ENCODE measurements around the gene OR2D2.
"Not testable (repeated sequence)": the region's sequence is repeated elsewhere in the genome, so short reads cannot be mapped to it uniquely, and the experiment has no call there.

OR2D2 gene

DNA sequence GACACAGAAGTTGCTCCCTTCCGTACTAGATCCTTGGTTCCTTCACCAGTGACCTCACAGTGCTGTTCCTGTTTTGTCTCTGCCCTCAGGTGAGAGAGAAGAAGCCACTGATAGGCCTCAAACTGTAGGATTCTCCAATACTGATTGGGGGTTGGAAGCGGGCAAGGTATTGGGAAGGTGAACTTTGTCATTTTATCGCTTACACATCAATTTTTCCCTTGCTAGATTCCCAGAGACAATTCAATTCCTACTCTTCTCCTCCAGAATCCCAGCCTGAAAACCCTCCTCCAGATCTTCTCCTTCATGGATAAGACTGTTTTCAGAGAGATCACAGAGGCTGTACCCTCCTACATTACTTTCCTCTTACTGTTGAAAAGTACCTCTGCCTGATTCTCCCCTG, 19.1 kb upstream of the OR2D2 start:
- in situ Hi-C loops (cut with HindIII; ENCODE audit: low sequenced_read_pairs): no loop called here

DNA sequence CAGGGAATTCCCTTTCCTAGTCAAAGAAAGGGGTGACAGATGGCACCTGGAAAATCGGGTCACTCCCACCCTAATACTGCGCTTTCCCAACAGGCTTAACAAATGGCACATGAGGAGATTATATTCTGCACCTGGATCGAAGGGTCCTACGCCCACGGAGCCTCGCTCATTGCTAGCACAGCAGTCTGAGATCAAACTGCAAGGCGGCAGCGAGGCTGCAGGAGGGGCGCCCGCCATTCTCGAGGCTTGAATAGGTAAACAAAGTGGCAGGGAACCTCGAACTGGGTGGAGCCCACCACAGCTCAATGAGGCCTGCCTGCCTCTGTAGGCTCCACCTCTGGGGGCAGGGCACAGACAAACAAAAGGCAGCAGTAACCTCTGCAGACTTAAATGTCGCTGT, 12.5 kb upstream of the OR2D2 start:
- in situ Hi-C loops (cut with HindIII; ENCODE audit: low sequenced_read_pairs); DNase-seq (ENCODE audit: low read depth, low spot score): not testable (repeated sequence)

More for the DNA sequence above, 19.1 kb upstream of the OR2D2 start:
- no peak overlapping the region for H3K4me3 ChIP-seq (ENCODE audit: low read depth, low read length)
- DNase-seq (ENCODE audit: low read depth, low spot score): no peak
- TF ChIP-seq, protein P1, sequence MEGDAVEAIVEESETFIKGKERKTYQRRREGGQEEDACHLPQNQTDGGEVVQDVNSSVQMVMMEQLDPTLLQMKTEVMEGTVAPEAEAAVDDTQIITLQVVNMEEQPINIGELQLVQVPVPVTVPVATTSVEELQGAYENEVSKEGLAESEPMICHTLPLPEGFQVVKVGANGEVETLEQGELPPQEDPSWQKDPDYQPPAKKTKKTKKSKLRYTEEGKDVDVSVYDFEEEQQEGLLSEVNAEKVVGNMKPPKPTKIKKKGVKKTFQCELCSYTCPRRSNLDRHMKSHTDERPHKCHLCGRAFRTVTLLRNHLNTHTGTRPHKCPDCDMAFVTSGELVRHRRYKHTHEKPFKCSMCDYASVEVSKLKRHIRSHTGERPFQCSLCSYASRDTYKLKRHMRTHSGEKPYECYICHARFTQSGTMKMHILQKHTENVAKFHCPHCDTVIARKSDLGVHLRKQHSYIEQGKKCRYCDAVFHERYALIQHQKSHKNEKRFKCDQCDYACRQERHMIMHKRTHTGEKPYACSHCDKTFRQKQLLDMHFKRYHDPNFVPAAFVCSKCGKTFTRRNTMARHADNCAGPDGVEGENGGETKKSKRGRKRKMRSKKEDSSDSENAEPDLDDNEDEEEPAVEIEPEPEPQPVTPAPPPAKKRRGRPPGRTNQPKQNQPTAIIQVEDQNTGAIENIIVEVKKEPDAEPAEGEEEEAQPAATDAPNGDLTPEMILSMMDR (IDR thresholded peaks at IDR 0.05; ENCODE audit: low read depth, low read length): no peak

GRCh38 chr11:6900327-6900999, 8.2 kb upstream of the OR2D2 start:
- TF ChIP-seq, protein P1 (IDR thresholded peaks at IDR 0.05; ENCODE audit: low read depth, low read length): no peak
- in situ Hi-C loops (cut with HindIII; ENCODE audit: low sequenced_read_pairs): no loop called here
- H3K4me3 ChIP-seq (ENCODE audit: low read depth, low read length): no peak overlapping the region
- DNase-seq (ENCODE audit: low read depth, low spot score): no peak

More for the DNA sequence above, 12.5 kb upstream of the OR2D2 start:
- H3K4me3 ChIP-seq (ENCODE audit: low read depth, low read length): not testable (repeated sequence)

- no peak for DNase-seq (ENCODE audit: low read depth, low spot score)
- in situ Hi-C loops (cut with HindIII; ENCODE audit: low sequenced_read_pairs): no loop called here
- TF ChIP-seq, protein P1 (IDR thresholded peaks at IDR 0.05; ENCODE audit: low read depth, low read length): no peak
- no peak overlapping the region for H3K4me3 ChIP-seq (ENCODE audit: low read depth, low read length)
Observed at GRCh38 chr11:6898911-6899310, 6.6 kb upstream of the OR2D2 start.

DNA sequence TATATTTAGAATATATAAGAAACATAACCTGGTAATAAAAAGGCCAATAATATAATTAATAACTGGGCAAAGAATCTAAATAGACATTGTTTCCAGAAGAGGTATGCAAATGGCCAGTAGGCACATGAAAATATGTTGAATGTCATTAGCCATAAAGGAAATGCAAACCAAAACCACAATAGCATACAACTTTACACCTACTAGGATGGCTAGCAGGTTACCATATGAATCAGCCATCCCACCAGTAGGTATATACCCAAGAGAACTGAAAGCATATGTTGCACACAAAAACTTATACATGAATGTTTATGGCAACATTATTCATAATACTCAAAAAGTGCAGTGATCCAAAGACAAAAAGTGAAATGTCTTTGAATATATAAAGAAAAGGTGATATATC, 2.7 kb upstream of the OR2D2 start:
- in situ Hi-C loops (cut with HindIII; ENCODE audit: low sequenced_read_pairs): no loop called here
- DNase-seq (ENCODE audit: low read depth, low spot score): no peak
- H3K4me3 ChIP-seq (ENCODE audit: low read depth, low read length): no peak overlapping the region
- TF ChIP-seq, protein P1 (IDR thresholded peaks at IDR 0.05; ENCODE audit: low read depth, low read length): no peak

DNA sequence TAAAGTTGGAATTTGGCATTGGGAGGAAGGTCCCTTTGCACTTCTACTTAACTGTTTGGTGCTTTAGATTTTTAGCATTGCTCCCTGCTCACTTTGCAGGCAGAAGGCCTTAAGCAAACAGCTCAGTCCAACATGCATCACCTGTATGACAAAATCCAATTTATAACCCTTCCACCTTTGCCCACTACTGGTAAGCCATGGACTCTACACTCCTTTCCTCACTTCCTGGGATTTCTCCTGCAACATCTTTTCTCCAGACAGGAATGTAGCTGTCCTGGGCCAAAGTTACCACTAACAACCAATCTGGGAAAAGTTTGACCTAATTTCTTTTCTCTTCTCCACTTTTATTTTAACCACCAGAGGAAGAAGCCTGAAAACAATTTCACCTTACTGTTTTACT, 1.8 kb upstream of the OR2D2 start:
- no peak for DNase-seq (ENCODE audit: low read depth, low spot score)
- in situ Hi-C loops (cut with HindIII; ENCODE audit: low sequenced_read_pairs): no loop called here
- TF ChIP-seq, protein P1 (IDR thresholded peaks at IDR 0.05; ENCODE audit: low read depth, low read length): no peak
- H3K4me3 ChIP-seq (ENCODE audit: low read depth, low read length): no peak overlapping the region

DNA sequence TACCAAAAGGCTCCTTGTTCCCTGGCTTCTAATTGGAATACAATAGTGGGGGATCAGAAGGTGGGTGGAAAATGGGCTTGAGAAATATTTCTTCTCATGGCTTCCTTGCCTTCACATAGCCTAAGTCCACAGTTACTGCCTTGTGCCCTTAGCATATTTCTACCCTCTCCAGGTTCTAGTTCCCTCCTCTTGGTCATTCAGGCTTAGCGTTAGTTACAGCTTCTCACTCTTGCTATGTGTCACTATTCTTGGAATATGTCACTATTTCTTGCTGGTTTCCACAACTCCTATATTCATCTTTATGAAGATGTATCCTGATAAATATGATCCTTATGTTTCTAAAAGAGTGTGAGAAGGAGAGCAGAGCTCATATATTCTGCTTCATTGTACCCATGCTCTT, 2.5 kb downstream of the OR2D2 start:
- TF ChIP-seq, protein P1 (IDR thresholded peaks at IDR 0.05; ENCODE audit: low read depth, low read length): no peak
- no peak for DNase-seq (ENCODE audit: low read depth, low spot score)
- in situ Hi-C loops (cut with HindIII; ENCODE audit: low sequenced_read_pairs): no loop called here
- no peak overlapping the region for H3K4me3 ChIP-seq (ENCODE audit: low read depth, low read length)
